ENCODE measurements around the gene UTP18. TPM values are rescaled to one million over a fixed set of nuclear protein-coding genes. Genes with fewer than 3 reads are reported as not detected.

The UTP18 gene
- total and polyA plus RNA-seq, 9 of the 15 experiments (the other 6 are each of a cell fraction or from before 2014, with no cell fraction given): 31.1 to 99.2 (median 66.7) TPM

DNA sequence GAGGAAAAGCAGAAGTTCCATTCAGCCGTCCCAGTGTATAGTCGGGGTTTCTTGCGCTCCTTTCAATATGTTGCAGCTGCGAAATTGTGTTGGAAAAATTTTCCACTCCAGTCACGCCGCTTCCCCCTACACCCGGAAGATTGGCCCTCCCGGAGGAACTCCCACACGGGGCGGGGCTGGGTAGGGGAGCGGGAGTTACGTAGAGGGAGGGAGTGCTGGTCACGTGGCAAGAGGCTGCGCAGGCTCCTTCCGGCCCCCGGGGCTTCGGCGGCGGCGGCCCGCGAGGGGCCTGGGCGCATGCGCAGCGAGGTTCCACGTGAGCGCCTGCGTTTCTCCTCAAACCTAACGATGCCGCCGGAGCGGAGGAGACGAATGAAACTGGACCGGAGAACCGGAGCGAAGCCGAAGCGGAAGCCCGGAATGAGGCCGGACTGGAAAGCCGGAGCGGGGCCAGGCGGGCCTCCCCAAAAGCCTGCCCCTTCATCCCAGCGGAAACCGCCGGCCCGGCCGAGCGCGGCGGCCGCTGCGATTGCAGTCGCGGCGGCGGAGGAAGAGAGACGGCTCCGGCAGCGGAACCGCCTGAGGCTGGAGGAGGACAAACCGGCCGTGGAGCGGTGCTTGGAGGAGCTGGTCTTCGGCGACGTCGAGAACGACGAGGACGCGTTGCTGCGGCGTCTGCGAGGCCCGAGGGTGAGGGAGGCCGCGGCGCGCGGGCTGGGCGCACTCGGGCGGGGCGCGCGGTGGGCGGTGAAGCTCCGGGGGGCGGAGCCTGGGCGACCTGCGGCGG lies at the start of gene UTP18 (continued):
- TF ChIP-seq ZNF41 (CRISPR knock-in tag; conservative IDR thresholded peaks at IDR 0.05) (no peak), KAT8 (IDR thresholded peaks at IDR 0.05; ENCODE audit: low read depth) (no peak), PHF21A (IDR thresholded peaks at IDR 0.05; ENCODE audit: borderline replicate concordance, low read depth) (no peak), XRCC5 (IDR thresholded peaks at IDR 0.05; ENCODE audit: low read depth, low read length) (peak; percentile 61; the same call in 1 of the 2 replicates), JUN (IDR thresholded peaks at IDR 0.05; ENCODE audit: borderline replicate concordance, low read depth, low read length) (0 out of 2 replicates have a peak, but pooled peaks have one; percentile 4), JUN (CRISPR knock-in tag; IDR thresholded peaks at IDR 0.05; ENCODE audit: borderline replicate concordance) (no peak), ZNF12 (CRISPR knock-in tag; IDR thresholded peaks at IDR 0.05) (no peak), ZNF124 (CRISPR knock-in tag; IDR thresholded peaks at IDR 0.05) (no peak), CXXC5 (CRISPR knock-in tag; IDR thresholded peaks at IDR 0.05) (peak; percentile 68), NONO (IDR thresholded peaks at IDR 0.05; ENCODE audit: low read depth in 2 of 2, low read length in 1 of 2) (peak; percentile 18 to 99; a peak in 2 of 4 replicates), NFE2L1 (tag; IDR thresholded peaks at IDR 0.05; ENCODE audit: borderline replicate concordance, low read depth) (no peak), MYNN (IDR thresholded peaks at IDR 0.05) (no peak), MYNN (CRISPR knock-in tag; IDR thresholded peaks at IDR 0.05) (no peak)
- TF ChIP-seq, protein P1, sequence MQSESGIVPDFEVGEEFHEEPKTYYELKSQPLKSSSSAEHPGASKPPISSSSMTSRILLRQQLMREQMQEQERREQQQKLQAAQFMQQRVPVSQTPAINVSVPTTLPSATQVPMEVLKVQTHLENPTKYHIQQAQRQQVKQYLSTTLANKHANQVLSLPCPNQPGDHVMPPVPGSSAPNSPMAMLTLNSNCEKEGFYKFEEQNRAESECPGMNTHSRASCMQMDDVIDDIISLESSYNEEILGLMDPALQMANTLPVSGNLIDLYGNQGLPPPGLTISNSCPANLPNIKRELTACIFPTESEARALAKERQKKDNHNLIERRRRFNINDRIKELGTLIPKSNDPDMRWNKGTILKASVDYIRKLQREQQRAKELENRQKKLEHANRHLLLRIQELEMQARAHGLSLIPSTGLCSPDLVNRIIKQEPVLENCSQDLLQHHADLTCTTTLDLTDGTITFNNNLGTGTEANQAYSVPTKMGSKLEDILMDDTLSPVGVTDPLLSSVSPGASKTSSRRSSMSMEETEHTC (IDR thresholded peaks at IDR 0.05): peak; percentile 55; the same call in 1 of the 2 replicates
- TF ChIP-seq, protein P2, sequence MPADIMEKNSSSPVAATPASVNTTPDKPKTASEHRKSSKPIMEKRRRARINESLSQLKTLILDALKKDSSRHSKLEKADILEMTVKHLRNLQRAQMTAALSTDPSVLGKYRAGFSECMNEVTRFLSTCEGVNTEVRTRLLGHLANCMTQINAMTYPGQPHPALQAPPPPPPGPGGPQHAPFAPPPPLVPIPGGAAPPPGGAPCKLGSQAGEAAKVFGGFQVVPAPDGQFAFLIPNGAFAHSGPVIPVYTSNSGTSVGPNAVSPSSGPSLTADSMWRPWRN (IDR thresholded peaks at IDR 0.05; ENCODE audit: low read depth): peak; percentile 67
- TF ChIP-seq, protein P3, sequence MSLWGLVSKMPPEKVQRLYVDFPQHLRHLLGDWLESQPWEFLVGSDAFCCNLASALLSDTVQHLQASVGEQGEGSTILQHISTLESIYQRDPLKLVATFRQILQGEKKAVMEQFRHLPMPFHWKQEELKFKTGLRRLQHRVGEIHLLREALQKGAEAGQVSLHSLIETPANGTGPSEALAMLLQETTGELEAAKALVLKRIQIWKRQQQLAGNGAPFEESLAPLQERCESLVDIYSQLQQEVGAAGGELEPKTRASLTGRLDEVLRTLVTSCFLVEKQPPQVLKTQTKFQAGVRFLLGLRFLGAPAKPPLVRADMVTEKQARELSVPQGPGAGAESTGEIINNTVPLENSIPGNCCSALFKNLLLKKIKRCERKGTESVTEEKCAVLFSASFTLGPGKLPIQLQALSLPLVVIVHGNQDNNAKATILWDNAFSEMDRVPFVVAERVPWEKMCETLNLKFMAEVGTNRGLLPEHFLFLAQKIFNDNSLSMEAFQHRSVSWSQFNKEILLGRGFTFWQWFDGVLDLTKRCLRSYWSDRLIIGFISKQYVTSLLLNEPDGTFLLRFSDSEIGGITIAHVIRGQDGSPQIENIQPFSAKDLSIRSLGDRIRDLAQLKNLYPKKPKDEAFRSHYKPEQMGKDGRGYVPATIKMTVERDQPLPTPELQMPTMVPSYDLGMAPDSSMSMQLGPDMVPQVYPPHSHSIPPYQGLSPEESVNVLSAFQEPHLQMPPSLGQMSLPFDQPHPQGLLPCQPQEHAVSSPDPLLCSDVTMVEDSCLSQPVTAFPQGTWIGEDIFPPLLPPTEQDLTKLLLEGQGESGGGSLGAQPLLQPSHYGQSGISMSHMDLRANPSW (CRISPR knock-in tag; IDR thresholded peaks at IDR 0.05): peak; percentile 22; the same call in 1 of the 2 replicates
- TF ChIP-seq, protein P4, sequence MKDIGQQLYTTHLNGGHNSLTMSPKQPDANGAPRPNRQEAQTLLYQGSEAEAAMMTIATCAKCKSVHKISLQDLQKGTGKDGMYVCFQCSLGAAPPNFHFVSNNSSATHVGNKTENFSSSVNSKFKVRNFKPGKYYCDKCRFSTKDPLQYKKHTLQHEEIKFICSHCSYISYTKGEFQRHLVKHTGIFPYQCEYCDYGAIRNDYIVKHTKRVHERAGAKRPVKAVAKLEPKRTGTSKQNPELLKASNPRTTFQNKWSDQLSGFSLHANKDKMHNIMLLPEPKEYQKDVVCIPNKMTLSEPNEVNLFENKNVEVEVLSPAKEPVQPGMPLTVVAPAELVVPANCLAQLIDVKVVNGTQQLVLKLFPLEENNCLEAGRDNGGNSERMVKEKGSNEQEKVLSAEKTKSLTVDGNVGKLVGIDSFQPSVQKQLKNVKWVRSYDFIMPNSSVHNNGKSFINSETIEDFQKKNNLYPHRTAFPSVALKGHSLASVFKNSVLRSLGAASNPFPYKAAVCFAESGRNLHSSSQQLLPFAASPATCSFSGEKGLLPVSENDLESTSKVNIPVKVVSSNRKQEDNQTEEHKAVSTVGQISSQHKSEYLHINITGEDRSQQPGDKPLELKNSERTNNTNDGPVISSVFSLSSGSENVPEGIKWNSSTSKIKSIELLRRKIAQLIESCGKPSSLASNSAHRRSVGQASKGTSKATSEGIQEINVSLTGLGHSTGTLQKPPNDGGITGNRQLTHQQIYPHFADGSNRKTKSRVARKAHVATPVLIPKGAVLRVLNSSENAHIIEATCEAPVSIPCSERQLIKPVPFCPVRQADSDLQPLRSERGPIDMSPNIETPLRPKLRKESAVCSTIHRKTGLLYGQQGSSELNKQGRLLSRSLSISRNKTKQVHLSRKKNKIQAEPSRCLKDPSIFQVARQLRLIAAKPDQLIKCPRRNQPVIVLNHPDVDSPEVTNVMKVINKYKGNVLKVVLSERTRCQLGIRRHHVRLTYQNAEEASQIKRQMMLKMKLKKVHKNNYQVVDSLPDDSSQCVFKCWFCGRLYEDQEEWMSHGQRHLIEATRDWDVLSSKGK (CRISPR knock-in tag; IDR thresholded peaks at IDR 0.05): no peak
